ENCODE measurements around the gene CCDC85C.

CCDC85C gene

DNA sequence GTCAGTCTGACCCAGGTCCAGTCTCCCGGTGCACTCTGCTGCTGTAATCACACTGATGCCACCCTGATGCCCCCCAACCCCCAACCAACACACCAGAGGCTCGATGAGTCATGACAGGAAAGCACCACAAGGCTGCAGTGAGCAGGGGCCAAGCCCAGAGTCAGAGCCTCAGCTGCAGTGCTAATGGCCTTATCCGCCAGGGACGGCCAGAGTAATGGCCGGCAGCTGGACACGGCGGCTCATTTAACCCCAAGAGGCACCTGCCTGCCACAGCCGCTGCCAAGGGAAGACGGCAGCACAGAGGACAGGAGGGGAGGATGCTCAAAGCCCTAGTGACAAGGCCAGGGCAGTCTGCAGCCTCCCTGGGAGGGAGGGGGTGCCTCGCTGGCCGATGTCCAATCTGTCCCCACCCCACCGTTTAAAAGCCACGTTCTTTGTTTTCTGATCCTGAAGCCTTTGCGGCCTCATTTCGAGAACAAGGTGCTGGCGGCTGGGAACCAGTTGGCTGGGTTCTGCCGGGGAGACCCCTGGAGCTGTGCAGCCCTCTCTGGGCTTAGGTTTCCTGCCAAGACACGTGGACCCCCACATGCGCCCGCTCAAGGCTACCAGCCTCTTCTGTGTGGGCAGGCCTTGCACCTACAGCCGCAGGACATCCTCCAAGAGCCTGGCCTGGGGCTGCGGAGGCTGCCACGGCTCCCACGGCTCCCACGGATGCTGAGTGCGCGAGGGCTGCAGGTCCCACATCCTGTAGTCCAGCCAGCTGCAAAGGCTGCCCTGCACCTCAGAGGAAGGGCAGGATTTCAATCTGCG lies 13.1 kb downstream of the CCDC85C start:
- no peak for DNase-seq (ENCODE audit: low read depth in 3 of 3, low spot score in 1 of 3)

GRCh38 chr14:99589651-99590530 lies 14.1 kb downstream of the CCDC85C start:
- DNase-seq (ENCODE audit: low read depth in 3 of 3, low spot score in 1 of 3) = no peak

GRCh38 chr14:99589031-99589441 lies 15.0 kb downstream of the CCDC85C start:
- no peak for DNase-seq (ENCODE audit: low read depth in 3 of 3, low spot score in 1 of 3)

GRCh38 chr14:99587460-99588278 lies 16.3 kb downstream of the CCDC85C start:
- DNase-seq (ENCODE audit: low read depth in 3 of 3, low spot score in 1 of 3) = no peak

DNA sequence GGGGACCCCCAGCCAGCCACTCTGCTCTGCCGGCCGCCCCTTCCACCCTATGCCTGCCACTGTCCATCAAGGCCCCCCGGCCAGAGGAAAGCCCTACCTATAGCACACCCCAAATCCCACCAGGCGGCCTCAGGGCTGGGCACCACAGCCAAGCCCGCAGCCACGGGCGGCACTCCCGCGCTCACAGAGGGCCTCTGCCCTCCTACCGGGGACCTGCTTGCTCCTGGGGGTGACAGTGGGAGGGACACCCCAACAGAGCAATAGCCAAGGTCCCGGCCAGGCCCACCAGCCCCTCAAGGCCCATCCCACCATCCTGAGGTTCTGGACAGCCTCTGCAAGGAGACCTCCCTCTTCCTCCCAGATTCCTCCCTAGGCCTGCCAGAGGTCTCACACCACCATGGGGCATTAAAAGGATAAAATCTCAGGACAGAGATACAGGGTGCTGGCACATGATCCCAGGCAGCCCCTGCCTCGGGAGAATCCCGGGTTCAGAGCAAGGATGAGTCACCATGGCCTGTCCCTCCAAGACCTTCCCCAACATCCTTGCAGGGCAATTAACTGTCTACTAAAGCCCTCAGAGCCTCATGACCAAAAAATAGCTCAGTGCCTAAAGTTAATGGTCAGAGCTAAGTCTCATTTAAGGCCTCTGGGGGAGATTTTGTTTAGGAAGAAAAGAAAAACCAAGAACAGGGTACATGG lies 17.1 kb downstream of the CCDC85C start:
- no peak for DNase-seq (ENCODE audit: low read depth in 3 of 3, low spot score in 1 of 3)

DNA sequence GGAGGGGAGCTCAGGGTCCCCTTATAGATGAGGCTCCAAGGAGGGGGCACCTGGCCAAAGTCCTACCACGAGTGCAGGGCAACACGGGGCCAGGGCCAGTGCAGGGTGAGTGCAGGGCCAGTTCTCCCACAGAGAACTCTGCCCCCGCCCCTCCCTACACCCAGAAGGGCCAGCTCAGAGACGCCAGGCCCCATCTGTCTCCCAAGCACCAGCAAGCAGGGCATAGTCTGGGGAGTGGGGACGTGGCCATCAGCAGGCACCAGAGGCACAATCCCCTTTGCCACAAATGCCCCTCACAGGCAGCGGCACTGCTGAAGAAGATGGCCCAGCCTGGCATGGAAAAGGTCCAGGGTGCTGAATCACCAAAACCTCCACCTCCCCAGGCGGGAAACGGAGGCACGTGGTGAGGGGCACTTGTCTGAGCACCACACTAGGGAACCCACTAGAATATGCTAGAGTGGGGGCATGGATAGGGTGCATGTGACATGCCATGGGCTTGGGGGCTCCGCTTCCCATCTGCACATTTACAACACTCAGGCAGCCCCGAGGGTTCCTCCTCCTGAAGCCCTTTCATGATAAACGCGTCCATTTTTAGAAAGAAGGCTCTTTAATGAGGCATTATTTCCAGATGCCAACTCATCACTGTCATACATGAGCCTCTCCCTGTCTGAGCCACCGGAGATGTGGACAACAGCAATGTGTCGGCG lies 17.8 kb downstream of the CCDC85C start:
- no peak for DNase-seq (ENCODE audit: low read depth in 3 of 3, low spot score in 1 of 3)

GRCh38 chr14:99584823-99585222 lies 19.2 kb downstream of the CCDC85C start:
- DNase-seq (ENCODE audit: low read depth in 3 of 3, low spot score in 1 of 3) = no peak

- DNase-seq (ENCODE audit: low read depth in 3 of 3, low spot score in 1 of 3) = no peak
Measured at GRCh38 chr14:99581938-99582337, 22.1 kb downstream of the CCDC85C start.

DNA sequence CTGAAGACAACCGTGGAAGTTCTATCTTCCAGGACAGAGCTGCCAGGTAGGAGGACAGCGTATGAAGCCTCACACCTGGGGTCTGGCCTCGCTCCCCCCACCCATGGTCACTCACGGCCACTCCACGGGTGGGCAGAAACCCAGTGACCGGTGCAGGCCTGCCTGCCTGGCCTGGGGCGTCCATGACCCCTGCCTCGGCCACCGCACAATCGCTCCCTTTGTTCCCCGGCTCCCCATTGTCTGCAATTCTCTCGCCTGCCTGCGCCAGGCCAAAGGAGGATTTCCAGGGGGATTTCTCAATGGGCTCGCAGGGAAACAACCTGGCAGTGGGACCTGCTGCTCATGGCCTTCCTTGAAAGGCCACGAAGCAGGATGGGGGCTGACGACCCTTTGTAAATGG lies 22.6 kb downstream of the CCDC85C start:
- no peak for DNase-seq (ENCODE audit: low read depth in 3 of 3, low spot score in 1 of 3)

DNA sequence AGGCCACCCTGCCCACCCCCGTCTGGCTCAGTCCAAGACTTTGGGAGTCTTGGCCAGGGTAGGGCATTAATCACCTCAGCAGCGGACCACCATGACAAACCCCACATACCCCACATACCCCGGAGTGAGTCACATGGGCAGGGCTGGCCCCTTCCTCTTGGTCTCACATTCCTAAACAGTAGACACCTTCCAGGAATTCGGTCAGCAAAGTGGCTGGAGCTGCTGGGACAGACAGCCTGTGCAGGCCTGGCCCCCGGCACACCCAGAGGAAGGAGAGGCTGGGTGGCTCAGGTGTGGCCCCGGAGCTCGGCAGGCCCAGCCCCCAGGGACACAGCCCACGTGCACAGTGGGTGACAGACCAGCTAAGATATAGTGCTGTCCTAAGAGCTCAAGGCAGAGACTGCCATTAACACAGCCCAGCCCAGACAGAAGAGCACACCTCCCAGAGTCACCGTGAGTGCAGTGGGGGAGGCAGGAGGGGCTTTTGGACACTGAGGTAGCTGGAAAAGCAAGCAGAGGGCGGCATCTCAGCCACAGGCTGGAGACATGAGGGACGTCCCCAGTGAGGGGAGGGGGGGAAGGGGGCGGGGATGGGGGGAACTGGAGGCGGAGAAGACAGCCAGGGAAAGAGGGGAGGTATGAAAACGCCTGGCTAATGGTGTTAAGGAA lies 24.0 kb downstream of the CCDC85C start:
- no peak for DNase-seq (ENCODE audit: low read depth in 3 of 3, low spot score in 1 of 3)

DNA sequence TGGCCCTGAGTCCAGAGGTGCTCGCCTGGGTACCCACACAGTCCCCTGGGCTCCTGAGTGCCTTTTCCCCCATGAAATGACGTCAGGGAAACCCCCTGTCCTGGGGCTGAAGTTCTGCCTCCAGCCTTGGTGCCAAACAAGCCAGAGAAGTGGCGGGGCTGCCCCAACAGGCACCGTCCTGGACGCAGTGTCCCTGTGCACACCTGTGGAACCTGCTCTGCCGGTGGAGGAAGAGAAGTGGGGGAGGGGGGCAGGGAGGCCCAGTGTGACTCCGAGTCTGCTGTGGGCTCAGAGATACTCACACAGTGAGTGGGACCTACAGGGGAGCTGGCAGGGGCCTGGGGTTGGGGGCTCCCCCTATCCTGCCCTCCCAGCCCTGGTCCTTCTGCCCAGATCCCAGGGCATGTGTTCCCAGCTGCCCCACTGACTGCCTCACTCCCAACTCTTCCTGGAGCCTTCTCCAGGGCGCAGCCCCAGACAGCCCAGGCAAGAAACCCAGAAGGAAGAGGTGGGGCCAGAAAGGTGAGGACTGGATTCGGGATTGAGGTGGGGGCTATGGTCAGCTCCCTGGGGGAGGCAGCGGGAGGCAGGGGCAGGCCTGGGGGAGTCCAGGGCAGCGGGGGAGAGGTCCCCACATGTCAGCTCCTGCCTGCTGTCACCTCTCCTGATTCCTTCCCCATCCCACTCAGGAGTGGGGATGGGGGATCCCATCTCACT lies 24.7 kb downstream of the CCDC85C start:
- no peak for DNase-seq (ENCODE audit: low read depth in 3 of 3, low spot score in 1 of 3)

DNA sequence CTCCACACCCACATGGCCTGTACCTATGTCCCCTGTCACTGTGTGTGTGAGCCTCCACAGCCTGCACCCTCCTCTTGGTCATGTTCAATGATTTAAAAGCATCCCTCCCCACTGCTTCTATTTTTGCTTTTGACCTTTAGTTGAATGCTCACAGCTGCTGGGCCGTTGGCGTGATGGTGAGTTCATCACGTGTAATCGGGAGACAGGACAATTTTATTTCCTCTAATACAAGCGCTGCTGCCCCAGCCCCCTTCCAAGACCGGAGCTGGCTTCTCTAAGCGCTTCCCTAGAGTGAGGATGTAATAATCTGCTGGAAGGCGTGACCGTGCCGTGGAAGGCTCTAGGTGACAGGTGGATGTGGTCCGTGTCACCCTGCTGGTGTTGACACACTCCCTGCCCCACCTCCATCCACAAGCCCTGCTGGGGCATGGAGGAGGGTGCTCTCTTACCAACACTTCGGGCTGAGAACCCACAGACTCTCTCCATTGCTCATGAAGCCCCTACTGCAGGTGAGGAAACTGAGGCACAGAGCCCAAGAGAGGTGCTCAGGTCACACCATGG lies 25.4 kb downstream of the CCDC85C start:
- DNase-seq (ENCODE audit: low read depth in 3 of 3, low spot score in 1 of 3) = no peak

DNA sequence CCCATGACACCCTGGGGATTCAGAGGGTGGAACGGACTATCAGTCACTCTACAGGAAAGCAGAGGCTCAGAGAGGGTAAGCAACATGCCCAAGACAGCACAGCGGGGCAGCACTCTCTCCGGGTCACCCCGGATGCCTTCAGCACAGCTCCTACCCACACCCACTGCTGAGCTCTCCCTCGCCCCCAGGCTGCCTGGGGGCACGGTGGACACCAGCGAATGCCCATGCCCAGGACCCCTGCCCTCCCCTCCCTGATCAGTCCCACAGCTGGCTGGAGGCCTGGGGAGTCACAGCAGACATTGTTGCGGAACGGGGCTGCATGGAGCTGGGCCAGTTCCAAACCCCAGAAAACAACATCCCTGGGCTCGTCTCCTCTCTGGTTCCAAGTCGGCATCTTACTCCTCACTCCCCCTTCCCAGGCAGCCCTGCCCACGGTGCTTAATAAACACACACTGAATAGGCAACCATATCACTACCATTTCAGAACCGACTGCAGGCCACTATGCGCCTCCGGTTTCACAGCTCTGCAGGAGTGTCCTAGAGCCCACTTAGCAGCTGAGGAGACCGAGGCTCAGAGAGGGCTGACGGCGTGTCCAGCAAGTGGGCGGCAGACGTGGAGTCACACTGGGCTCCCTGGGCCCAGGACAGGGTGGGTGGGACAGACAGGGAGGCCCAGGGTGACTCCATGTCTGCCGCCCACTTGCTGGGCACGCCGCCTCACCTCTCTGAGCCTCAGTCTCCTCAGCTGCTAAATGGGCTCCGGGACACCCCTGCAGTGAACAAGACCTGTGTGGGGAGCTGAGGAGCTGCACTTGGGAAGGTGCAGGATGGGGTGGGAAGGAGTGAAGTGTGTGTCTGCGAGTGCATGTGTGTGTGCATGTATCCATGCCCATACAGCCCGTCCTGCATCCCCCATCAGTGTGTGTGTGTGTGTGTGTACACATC lies 27.0 kb downstream of the CCDC85C start:
- no peak for DNase-seq (ENCODE audit: low read depth in 3 of 3, low spot score in 1 of 3)

DNA sequence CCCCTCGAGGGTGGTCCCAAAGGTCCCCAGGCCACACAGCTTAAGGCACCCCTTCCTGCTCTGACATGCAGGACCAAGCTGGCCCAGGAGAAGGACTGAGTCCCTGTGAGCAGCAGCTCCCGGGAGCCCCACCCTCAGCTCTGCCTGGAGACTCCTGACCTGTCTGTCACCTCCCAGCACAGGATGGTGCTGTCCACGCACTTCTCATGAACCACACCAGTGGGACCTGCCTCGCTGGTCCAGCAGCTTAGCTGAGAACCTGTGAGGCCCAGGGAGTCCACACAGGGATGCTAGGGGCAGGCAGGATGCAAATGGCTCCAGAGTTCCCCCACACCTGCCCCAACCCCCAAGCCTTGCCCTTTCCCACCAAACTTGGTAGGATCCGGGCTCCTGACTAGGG lies 27.7 kb downstream of the CCDC85C start:
- DNase-seq (ENCODE audit: low read depth in 3 of 3, low spot score in 1 of 3) = no peak

- DNase-seq (ENCODE audit: low read depth in 3 of 3, low spot score in 1 of 3) = no peak
Measured at GRCh38 chr14:99575043-99576023, 28.7 kb downstream of the CCDC85C start.

- no peak for DNase-seq (ENCODE audit: low read depth in 3 of 3, low spot score in 1 of 3)
Measured at GRCh38 chr14:99574099-99574880, 29.7 kb downstream of the CCDC85C start.

All from stimulated activated CD4-positive, alpha-beta T cell treated with anti-CD3 and anti-CD28 coated beads, TNF-alpha, amount 100 ng/mL, for 1 hour (primary cell).